ENCODE results near the gene PAXX.

DNA sequence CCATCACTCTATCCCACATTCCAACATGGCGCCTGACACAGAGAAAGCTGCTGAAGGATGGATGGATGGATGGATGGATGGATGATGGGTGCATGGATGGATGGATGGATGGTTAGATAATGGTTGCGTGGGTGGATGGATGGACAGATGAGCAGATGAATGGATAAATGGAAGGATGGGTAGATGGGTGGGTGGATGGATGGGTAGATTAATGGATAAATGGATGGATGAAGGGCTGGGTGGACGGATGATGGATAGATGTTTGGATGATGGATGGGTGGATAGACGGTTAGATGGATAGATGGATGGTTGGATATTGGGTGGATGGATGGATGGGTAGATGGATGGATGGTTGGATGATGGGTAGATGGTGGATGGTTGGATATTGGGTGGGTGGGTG, 35.6 kb upstream of the PAXX start:
- TF ChIP-seq, protein P1, sequence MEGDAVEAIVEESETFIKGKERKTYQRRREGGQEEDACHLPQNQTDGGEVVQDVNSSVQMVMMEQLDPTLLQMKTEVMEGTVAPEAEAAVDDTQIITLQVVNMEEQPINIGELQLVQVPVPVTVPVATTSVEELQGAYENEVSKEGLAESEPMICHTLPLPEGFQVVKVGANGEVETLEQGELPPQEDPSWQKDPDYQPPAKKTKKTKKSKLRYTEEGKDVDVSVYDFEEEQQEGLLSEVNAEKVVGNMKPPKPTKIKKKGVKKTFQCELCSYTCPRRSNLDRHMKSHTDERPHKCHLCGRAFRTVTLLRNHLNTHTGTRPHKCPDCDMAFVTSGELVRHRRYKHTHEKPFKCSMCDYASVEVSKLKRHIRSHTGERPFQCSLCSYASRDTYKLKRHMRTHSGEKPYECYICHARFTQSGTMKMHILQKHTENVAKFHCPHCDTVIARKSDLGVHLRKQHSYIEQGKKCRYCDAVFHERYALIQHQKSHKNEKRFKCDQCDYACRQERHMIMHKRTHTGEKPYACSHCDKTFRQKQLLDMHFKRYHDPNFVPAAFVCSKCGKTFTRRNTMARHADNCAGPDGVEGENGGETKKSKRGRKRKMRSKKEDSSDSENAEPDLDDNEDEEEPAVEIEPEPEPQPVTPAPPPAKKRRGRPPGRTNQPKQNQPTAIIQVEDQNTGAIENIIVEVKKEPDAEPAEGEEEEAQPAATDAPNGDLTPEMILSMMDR (IDR thresholded peaks at IDR 0.05; ENCODE audit: insufficient read depth, low read length) = no peak
- TF ChIP-seq SPI1 (IDR thresholded peaks at IDR 0.05; ENCODE audit: borderline replicate concordance, low read depth) (no peak), POLR2AphosphoS5 (IDR thresholded peaks at IDR 0.05; ENCODE audit: low read depth) (no peak)
- TF ChIP-seq, protein P2, sequence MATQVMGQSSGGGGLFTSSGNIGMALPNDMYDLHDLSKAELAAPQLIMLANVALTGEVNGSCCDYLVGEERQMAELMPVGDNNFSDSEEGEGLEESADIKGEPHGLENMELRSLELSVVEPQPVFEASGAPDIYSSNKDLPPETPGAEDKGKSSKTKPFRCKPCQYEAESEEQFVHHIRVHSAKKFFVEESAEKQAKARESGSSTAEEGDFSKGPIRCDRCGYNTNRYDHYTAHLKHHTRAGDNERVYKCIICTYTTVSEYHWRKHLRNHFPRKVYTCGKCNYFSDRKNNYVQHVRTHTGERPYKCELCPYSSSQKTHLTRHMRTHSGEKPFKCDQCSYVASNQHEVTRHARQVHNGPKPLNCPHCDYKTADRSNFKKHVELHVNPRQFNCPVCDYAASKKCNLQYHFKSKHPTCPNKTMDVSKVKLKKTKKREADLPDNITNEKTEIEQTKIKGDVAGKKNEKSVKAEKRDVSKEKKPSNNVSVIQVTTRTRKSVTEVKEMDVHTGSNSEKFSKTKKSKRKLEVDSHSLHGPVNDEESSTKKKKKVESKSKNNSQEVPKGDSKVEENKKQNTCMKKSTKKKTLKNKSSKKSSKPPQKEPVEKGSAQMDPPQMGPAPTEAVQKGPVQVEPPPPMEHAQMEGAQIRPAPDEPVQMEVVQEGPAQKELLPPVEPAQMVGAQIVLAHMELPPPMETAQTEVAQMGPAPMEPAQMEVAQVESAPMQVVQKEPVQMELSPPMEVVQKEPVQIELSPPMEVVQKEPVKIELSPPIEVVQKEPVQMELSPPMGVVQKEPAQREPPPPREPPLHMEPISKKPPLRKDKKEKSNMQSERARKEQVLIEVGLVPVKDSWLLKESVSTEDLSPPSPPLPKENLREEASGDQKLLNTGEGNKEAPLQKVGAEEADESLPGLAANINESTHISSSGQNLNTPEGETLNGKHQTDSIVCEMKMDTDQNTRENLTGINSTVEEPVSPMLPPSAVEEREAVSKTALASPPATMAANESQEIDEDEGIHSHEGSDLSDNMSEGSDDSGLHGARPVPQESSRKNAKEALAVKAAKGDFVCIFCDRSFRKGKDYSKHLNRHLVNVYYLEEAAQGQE (IDR thresholded peaks at IDR 0.05; ENCODE audit: insufficient replicate concordance, low read depth) = no peak

Measured in HL-60 (cell line).